Ascending aorta (tissue), 2 donors: ENCODE results near the gene LCMT1. TPM values are rescaled to one million over a fixed set of nuclear protein-coding genes. Genes with fewer than 3 reads are reported as not detected.
"Not testable (repeated sequence)": the region's sequence is repeated elsewhere in the genome, so short reads cannot be mapped to it uniquely, and the experiment has no call there.

Experiments used
- DNase-seq, 2 donors: peaks; one replicate each; pipeline ENCODE4 v3.0.0-alpha.2; 2019; ENCODE audit warnings: low spot score in 2 of 2
- H3K27ac ChIP-seq, 2 donors: fragments of 200-600 bp; sonication (generic); one replicate each; pipeline ENCODE4 v1.5.1; 2016 to 2017; ENCODE audit warnings: mild to moderate bottlenecking in 1 of 2
- H3K27me3 ChIP-seq: fragments of 200-600 bp; sonication (generic); one replicate; pipeline ENCODE4 v1.5.1; 2017
- H3K36me3 ChIP-seq, 2 donors: fragments of 200-600 bp; sonication (generic); one replicate each; pipeline ENCODE4 v1.5.1; 2016
- H3K4me1 ChIP-seq, 2 donors: fragments of 200-600 bp; sonication (generic); one replicate each; pipeline ENCODE4 v1.5.1; 2016 to 2017; ENCODE audit warnings: mild to moderate bottlenecking in 1 of 2
- H3K4me3 ChIP-seq, 2 donors: fragments of 200-600 bp; sonication (generic); one replicate each; pipeline ENCODE4 v1.5.1; 2016 to 2017; ENCODE audit warnings: mild to moderate bottlenecking in 1 of 2
- H3K9me3 ChIP-seq, 2 donors: fragments of 200-600 bp; sonication (generic); one replicate each; pipeline ENCODE4 v1.5.1; 2016
- intact Hi-C: fragments of 100-400 bp; cut with DNase I; formaldehyde crosslinking; loops from one replicate; pipeline ENCODE4 v1.15.1; 2023
- total RNA-seq: library from RNA; depleted of rRNA; stranded (reverse); fragments of >200 nt; gene quantifications from one replicate; pipeline ENCODE4 v1.1.0, GENCODE V29; 2016
- TF ChIP-seq, protein P1 (sequence below), 3 experiments: fragments of 200-600 bp in 2 of 3; fragments of 450-650 bp in 1 of 3; sonication (generic) in 2 of 3; IDR thresholded peaks; one replicate each; pipeline ENCODE4 v1.5.1; 2016 to 2019; ENCODE audit warnings: antibody characterized with exemption in 3 of 3, mild to moderate bottlenecking in 1 of 3, moderate library complexity in 1 of 3

LCMT1 gene
- total RNA-seq, 1 donor from 2014 or later, result 2.6 TPM

DNA sequence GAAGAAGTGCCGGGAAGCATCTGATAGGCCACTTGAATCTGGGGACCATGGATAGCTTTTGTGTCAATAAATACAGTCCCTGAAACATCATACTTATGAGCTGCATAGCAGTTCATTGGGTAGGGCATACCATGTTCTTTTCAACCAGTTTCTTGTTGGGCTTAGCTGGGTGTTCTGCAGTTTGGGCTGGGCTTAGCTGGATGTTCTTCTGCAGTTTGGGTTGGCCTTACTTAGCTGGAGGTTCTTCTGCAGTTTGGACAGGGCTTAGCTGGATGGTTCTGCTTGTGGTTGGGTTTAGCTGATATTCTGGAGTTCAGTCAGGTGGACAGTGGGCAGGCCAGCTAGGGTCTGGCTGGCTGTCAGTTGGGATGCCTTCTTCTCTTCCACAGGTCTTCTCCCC, 52.1 kb downstream of the LCMT1 start:
- Histone ChIP-seq H3K27me3 (no peaks in the 10 kb centered on the region), H3K4me3 (no peak overlapping the region), H3K9me3 (no peaks in the 10 kb centered on the region), H3K27ac (no peak overlapping the region), H3K4me1 (no peaks in the 10 kb centered on the region), H3K36me3 (peaks cover 56 to 90% of the 10 kb centered on the region in 2 donors)
- intact Hi-C loops, result no loop called here
- TF ChIP-seq, protein P1, sequence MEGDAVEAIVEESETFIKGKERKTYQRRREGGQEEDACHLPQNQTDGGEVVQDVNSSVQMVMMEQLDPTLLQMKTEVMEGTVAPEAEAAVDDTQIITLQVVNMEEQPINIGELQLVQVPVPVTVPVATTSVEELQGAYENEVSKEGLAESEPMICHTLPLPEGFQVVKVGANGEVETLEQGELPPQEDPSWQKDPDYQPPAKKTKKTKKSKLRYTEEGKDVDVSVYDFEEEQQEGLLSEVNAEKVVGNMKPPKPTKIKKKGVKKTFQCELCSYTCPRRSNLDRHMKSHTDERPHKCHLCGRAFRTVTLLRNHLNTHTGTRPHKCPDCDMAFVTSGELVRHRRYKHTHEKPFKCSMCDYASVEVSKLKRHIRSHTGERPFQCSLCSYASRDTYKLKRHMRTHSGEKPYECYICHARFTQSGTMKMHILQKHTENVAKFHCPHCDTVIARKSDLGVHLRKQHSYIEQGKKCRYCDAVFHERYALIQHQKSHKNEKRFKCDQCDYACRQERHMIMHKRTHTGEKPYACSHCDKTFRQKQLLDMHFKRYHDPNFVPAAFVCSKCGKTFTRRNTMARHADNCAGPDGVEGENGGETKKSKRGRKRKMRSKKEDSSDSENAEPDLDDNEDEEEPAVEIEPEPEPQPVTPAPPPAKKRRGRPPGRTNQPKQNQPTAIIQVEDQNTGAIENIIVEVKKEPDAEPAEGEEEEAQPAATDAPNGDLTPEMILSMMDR (IDR thresholded peaks at IDR 0.05), result no peak
- no peak for DNase-seq

DNA sequence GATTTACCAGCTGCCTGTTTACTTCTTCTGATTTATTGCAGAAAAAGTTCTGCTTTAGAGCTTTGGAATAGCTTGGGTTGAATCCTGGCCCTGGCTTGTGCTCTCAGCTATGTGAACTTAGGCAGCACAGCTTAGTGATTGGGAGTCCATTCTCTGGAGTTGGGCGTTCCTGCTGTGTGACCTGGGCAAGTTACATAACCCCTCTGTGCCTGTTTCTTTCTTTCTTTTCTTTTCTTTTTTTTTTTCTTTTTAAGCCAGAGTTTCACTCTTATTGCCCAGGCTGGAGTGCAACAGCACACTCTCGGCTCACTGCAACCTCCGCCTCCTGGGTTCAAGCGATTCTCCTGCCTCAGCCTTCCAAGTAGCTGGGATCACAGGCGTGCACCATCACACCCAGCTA, 53.7 kb downstream of the LCMT1 start:
- H3K27ac ChIP-seq, result no peak overlapping the region
- no peaks in the 10 kb centered on the region for H3K27me3 ChIP-seq
- no peak overlapping the region for H3K4me3 ChIP-seq
- TF ChIP-seq, protein P1 (IDR thresholded peaks at IDR 0.05), result no peak
- no peaks in the 10 kb centered on the region for H3K4me1 ChIP-seq
- intact Hi-C loops, result no loop called here
- H3K36me3 ChIP-seq, result peaks cover 72 to 96% of the 10 kb centered on the region in 2 donors
- DNase-seq, result no peak
- H3K9me3 ChIP-seq, result no peaks in the 10 kb centered on the region

DNA sequence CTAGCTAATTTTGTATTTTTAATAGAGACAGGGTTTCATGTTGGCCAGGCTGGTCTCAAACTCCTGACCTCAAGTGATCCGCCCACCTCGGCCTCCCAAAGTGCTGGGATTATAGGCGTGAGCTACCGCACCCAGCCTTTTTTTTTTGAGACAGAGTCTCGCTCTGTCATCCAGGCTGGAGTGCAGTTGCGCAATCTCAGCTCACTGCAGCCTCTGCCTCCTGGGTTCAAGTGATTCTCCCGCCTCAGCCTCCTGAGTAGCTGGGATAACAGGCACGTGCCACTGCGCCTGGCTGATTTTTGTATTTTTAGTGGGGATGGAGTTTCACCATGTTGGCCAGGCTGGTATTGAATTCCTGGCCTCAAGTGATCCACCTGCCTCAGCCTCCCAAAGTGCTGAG, 56.4 kb downstream of the LCMT1 start:
- DNase-seq, H3K27ac ChIP-seq, H3K9me3 ChIP-seq, intact Hi-C loops, H3K27me3 ChIP-seq, H3K4me1 ChIP-seq, H3K4me3 ChIP-seq: not testable (repeated sequence)
- H3K36me3 ChIP-seq, result peaks cover 82 to 99% of the 10 kb centered on the region in 2 donors

DNA sequence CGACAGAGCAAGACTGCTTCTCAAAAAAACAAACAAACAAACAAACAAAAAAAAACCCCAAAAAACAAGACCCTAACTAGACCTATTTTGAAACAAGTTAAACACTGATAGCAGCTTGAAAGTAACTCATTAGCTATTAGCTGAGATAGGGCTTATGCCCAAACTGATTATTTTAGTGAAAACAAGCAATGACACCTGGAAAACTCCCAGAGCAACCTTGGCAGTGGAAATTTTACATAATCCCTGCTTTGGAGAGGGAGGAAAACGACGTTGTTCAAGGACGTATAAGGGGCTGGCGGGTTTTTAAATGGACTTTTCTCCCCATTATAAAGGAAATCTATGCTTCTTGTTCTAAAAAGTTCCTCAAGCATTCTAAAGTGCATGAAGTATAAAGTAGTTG, 59.8 kb downstream of the LCMT1 start:
- no peak for DNase-seq
- intact Hi-C loops, result no loop called here
- Histone ChIP-seq H3K27ac (no peak overlapping the region), H3K4me1 (no peaks in the 10 kb centered on the region), H3K27me3 (no peaks in the 10 kb centered on the region), H3K36me3 (peaks cover 72 to 98% of the 10 kb centered on the region in 2 donors), H3K9me3 (no peaks in the 10 kb centered on the region), H3K4me3 (no peak overlapping the region)
- TF ChIP-seq, protein P1 (IDR thresholded peaks at IDR 0.05), result no peak

DNA sequence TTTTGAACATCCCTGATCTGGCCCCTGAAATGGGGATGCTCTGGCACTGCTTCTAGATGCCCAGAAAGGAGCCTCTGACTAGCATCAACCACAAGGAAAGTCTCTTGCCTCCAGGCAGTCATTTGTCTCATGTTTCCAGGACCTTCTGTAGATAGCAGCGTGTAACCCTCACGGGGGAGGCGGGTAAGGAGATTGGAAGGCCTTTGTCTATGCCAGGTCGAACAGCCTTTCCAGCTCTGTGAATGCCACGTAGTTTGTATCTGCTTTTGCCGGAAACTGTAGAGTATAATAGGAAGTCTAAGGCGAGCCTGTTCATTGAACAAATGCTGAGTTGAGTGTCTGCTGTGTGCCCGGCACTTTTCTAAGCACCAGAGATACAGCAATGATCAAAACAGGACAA, 61.3 kb downstream of the LCMT1 start:
- H3K4me3 ChIP-seq, result no peak overlapping the region
- TF ChIP-seq, protein P1 (IDR thresholded peaks at IDR 0.05), result no peak
- peaks cover 60 to 86% of the 10 kb centered on the region in 2 donors for H3K36me3 ChIP-seq
- no peaks in the 10 kb centered on the region for H3K9me3 ChIP-seq
- H3K27ac ChIP-seq, result no peak overlapping the region
- DNase-seq, result no peak
- no peaks in the 10 kb centered on the region for H3K27me3 ChIP-seq
- no peaks in the 10 kb centered on the region for H3K4me1 ChIP-seq
- intact Hi-C loops, result no loop called here

DNA sequence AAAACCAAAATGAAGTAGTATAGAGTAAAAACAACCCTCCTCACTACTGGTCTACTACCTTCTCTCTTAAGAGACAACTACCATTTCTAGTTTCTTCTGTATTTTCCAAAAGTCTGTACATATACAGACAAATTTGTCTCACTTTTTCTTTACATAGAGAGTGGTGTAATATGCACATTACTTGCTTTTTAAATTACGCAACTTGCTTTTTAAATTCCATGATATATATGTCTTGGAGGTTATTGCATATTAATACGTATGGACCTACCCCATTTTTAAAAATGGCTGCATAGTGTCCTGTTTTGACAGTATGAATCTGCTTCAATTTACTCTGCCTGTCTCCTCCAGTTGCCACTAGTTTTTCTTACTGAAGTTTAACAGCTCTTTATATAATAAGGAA, 62.7 kb downstream of the LCMT1 start:
- H3K27ac ChIP-seq, result no peak overlapping the region
- H3K36me3 ChIP-seq, result peaks cover 57 to 83% of the 10 kb centered on the region in 2 donors
- intact Hi-C loops, result no loop called here
- H3K4me3 ChIP-seq, result no peak overlapping the region
- TF ChIP-seq, protein P1 (IDR thresholded peaks at IDR 0.05), result no peak
- no peaks in the 10 kb centered on the region for H3K9me3 ChIP-seq
- no peak for DNase-seq
- H3K4me1 ChIP-seq, result no peaks in the 10 kb centered on the region
- no peaks in the 10 kb centered on the region for H3K27me3 ChIP-seq
